GM21576 (cell line): ENCODE data around the gene TMEM108.

Experiments
- ATAC-seq: cut with Tn5 transposase; IDR thresholded peaks from one replicate; pipeline ENCODE4 v1.9.1; 2021; ENCODE audit warnings: mild to moderate bottlenecking, moderate library complexity; ENCODE audit not compliant: unreplicated experiment

Gene TMEM108

GRCh38 chr3:133408961-133409360 lies 370.8 kb downstream of the TMEM108 start:
- no peak for ATAC-seq

GRCh38 chr3:133410191-133410892 lies 372.2 kb downstream of the TMEM108 start:
- ATAC-seq: no peak

- no peak for ATAC-seq
Measured at GRCh38 chr3:133412183-133413132, 374.3 kb downstream of the TMEM108 start.

- no peak for ATAC-seq
Measured at GRCh38 chr3:133413161-133414020, 375.2 kb downstream of the TMEM108 start.

- ATAC-seq: no peak
Measured at GRCh38 chr3:133414021-133414392, 375.8 kb downstream of the TMEM108 start.

- ATAC-seq: no peak
Measured at GRCh38 chr3:133418361-133418760, 380.2 kb downstream of the TMEM108 start.

- ATAC-seq: no peak
Measured at GRCh38 chr3:133419151-133419909, 381.1 kb downstream of the TMEM108 start.

GRCh38 chr3:133424937-133425869 lies 387.0 kb downstream of the TMEM108 start:
- ATAC-seq: no peak

- no peak for ATAC-seq
Measured at GRCh38 chr3:133425898-133426297, 387.7 kb downstream of the TMEM108 start.

GRCh38 chr3:133426721-133427120 lies 388.5 kb downstream of the TMEM108 start:
- ATAC-seq: no peak

- ATAC-seq: no peak
Measured at GRCh38 chr3:133428552-133428951, 390.4 kb downstream of the TMEM108 start.

- no peak for ATAC-seq
Measured at GRCh38 chr3:133429063-133429462, 390.9 kb downstream of the TMEM108 start.

GRCh38 chr3:133439563-133439962 lies 401.4 kb downstream of the TMEM108 start:
- ATAC-seq: no peak

- no peak for ATAC-seq
Measured at GRCh38 chr3:133440652-133441051, 402.5 kb downstream of the TMEM108 start.

GRCh38 chr3:133441867-133442270 lies 403.7 kb downstream of the TMEM108 start:
- peak; percentile 64 for ATAC-seq

- ATAC-seq: no peak
Measured at GRCh38 chr3:133442518-133442917, 404.3 kb downstream of the TMEM108 start.

- ATAC-seq: no peak
Measured at GRCh38 chr3:133443649-133444422, 405.6 kb downstream of the TMEM108 start.

- no peak for ATAC-seq
Measured at GRCh38 chr3:133444423-133444774, 406.2 kb downstream of the TMEM108 start.

GRCh38 chr3:133445108-133445507 lies 406.9 kb downstream of the TMEM108 start:
- no peak for ATAC-seq
